AG09309 (cell line): ENCODE results near the gene SP100.

Experiments used
- DNase-seq: peaks from one replicate; pipeline ENCODE4 v3.0.0-alpha.2; 2010; ENCODE audit warnings: low read depth
- H3K4me3 ChIP-seq: 2 replicates; pipeline ENCODE4 v1.5.1; 2011; ENCODE audit warnings: mild to moderate bottlenecking, low read depth, low read length, moderate library complexity; ENCODE audit not compliant: control insufficient read depth
- TF ChIP-seq, protein P1 (sequence below): IDR thresholded peaks from 2 replicates; pipeline ENCODE4 v1.5.1; 2011; ENCODE audit warnings: mild to moderate bottlenecking, low read depth, low read length, inconsistent platforms; ENCODE audit not compliant: insufficient read depth, control insufficient read depth; ENCODE audit errors: missing control alignments

SP100 gene

DNA sequence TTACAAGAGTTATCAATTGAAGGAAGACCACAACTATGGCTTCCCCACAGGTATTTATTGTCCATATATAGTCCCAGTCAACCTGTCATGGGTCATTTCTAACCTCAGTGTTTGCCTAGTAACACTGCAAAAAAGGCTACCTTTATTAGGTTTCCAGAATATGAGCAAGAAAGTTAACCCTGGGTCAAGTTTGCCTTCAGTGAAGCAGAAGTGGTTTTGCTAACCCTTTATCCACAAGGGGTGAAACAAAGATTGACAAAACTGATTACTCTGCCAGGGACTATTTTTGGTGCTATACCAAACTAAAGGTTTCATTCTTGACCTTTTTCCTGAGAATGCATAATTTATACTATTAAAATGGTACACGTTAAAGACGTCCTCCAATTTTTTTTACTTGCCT lies 28.8 kb downstream of the SP100 start:
- no peak overlapping the region for H3K4me3 ChIP-seq
- TF ChIP-seq, protein P1, sequence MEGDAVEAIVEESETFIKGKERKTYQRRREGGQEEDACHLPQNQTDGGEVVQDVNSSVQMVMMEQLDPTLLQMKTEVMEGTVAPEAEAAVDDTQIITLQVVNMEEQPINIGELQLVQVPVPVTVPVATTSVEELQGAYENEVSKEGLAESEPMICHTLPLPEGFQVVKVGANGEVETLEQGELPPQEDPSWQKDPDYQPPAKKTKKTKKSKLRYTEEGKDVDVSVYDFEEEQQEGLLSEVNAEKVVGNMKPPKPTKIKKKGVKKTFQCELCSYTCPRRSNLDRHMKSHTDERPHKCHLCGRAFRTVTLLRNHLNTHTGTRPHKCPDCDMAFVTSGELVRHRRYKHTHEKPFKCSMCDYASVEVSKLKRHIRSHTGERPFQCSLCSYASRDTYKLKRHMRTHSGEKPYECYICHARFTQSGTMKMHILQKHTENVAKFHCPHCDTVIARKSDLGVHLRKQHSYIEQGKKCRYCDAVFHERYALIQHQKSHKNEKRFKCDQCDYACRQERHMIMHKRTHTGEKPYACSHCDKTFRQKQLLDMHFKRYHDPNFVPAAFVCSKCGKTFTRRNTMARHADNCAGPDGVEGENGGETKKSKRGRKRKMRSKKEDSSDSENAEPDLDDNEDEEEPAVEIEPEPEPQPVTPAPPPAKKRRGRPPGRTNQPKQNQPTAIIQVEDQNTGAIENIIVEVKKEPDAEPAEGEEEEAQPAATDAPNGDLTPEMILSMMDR: no peak
- DNase-seq: no peak

DNA sequence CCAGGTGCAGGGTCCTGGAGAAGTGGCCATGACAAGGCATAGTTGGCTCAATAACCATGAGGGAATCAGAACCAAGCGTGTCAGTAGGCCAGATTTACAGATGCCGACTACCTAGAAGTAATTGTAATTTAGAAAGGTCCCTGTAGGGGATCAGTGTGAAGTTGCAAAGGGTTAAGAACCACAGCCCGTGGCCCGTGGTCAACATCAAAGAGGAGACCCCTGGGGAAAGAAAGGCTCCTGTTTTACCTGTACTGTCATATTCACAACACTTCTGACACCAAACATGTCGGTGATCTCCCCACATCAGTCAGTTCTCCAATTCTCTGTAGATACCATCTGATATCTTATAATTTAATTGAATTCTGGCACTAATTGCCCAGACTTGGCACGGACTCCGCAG lies 31.0 kb downstream of the SP100 start:
- no peak overlapping the region for H3K4me3 ChIP-seq
- TF ChIP-seq, protein P1: no peak
- no peak for DNase-seq

DNA sequence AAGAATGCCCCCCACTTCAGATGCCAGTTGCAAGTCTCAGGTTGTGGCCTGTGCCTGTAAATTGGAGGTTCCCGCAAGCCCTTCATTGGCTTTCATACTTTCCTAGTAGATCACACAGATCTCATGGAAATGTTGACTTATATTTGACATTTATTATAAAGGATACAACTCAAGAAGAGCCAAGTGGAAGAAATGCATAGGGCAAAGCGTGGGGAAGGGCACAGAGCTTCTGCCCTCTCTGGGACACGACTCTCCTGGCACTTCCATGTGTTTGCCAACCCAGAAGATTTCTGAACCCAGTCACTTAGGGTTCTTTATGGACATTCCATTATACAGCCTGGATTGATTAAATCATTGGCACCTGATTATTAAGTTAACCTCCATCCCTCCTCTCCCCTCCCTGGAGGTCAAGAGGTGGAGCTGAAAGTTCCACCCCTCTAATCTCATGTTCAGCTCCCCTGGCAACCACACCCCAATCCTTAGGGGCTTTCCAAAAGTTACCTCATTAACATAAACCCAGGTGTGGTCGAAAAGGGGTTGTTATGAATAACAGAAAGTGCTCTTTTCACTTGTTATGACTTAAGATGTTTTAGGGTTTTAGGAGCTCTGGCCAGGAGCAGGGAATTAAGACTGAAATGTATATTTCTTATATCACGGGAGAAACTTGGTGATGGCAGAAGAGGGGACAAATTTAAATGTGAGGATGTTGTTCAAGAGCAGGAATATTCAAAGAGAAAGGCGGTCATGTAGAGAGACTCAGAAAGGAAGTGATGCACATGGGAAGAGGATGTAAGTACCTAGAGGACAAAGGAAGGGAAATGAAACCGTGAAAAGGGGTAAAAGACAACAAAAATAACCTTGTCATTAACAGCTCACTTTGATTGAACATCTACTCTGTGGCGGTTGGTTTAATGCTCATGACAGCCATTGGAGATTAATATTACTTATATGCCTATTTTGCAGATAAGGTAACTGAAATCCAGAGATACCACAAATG lies 31.8 kb downstream of the SP100 start:
- no peak overlapping the region for H3K4me3 ChIP-seq
- DNase-seq: no peak
- TF ChIP-seq, protein P1: no peak

DNA sequence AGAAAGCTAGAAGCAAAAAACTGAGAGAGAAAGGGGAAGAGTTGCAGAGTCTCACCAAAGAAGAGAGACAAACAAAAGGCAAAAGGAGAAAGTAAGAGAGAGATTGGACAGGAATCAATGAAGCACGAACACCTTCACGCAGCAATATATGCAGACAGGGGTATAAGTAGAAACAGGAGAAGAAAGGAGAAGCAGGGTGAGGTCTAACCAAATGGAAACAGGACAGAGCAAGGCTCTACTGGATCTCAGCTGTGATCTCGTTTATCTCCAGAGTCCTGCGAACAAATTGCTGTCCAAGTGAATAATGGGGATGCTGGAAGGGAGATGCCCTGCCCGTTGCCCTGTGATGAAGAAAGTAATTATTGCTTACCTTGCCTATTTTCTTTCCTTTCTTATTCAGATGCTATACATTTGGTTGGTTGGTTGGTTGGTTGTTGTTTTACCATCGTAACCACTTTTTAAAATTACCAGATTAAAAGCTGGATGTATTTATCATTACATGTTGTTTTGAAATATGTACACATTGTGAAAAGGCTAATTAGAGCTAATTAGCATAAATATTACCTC lies 34.0 kb downstream of the SP100 start:
- no peak overlapping the region for H3K4me3 ChIP-seq
- TF ChIP-seq, protein P1: no peak
- DNase-seq: no peak

DNA sequence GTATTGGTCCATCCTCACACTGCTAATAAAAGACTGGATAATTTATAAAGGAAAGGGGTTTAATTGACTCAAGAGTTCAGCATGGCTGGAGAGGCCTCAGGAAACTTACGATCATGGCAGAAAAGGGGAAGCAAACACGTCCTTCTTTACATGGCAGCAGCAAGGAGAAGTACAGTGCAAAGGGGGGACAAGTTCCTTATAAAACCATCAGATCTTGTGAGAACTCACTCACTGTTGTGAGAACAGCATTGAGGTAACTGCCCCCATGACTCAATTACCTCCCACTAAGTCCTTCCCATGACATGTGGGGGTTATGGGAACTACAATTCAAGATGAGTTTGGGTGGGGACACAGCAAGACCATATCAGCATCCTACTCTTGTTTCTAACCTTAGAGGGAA lies 37.0 kb downstream of the SP100 start:
- DNase-seq: no peak
- TF ChIP-seq, protein P1: no peak
- no peak overlapping the region for H3K4me3 ChIP-seq

DNA sequence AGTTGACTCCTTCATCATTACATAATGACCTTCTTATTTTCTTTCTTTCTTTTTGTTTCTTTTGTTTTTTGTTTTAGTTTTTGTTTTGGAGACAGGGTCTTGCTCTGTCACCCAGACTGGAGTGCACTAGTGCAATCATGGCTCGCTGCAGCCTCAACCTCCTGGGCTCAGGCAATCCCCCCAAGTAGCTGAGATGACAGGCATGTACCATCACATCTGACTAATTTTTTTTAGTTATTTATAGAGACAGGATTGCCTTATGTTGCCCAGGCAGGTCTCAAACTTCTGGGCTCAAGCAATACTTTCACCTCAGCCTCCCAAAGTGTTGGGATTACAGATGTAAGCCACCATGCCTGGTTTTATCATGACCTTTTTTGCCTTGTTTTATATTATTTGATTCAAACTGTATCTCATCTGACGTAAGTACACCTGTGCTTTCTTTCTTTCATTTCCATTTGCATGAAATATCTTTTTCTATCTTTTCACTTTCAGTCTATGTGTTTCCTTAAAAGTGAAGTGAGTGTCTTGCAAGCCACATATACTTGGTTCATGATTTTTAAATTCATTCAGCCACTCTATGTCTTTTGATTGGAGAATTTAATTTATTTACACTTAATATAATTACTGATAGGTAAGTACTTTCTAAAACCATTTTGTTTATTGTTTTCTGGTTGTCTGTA lies 39.1 kb downstream of the SP100 start:
- TF ChIP-seq, protein P1: no peak
- no peak for DNase-seq
- H3K4me3 ChIP-seq: no peak overlapping the region
